Right lobe of liver (tissue), 4 donors: ENCODE measurements around the gene RBM23.

Experiments used
- CTCF ChIP-seq, 4 donors: fragments of 200-600 bp in 3 of 4; fragments of 450-650 bp in 1 of 4; IDR thresholded peaks; one replicate each; pipeline versions ENCODE4 v1.5.1 to v1.8.0; 2016 to 2022; ENCODE audit warnings: antibody characterized with exemption in 4 of 4, mild to moderate bottlenecking in 2 of 4
- POLR2A ChIP-seq: fragments of 450-650 bp; IDR thresholded peaks from one replicate; pipeline ENCODE4 v1.6.1; 2017; ENCODE audit warnings: antibody characterized with exemption, mild to moderate bottlenecking
- donor health status: DM: no; HTN: no; CAD: no.
- donor health status: DM: no; HTN: no; CAD: no.
- donor health status: DM: no; HTN: yes; CAD: no.

GRCh38 chr14:22966783-22967269 lies 47.9 kb upstream of the RBM23 start:
- no peak for TF ChIP-seq CTCF (IDR thresholded peaks at IDR 0.05)
- TF ChIP-seq POLR2A = peak; percentile 9
